ENCODE results near the gene LYST.

The LYST gene

GRCh38 chr1:235874261-235874660, 7.6 kb upstream of the LYST start:
- H3K27me3 Mint-ChIP-seq = no peaks in the 10 kb centered on the region

GRCh38 chr1:235873571-235873970, 6.9 kb upstream of the LYST start:
- H3K9me3 Mint-ChIP-seq = no peaks in the 10 kb centered on the region
- H3K27me3 Mint-ChIP-seq = no peaks in the 10 kb centered on the region
- peaks cover 38% of the 10 kb centered on the region for H3K4me1 Mint-ChIP-seq
- no peak for ATAC-seq
- H3K36me3 Mint-ChIP-seq = no peaks in the 10 kb centered on the region
- no peak overlapping the region for H3K4me3 Mint-ChIP-seq
- H3K27ac Mint-ChIP-seq = peak overlapping the region; percentile 83

More at GRCh38 chr1:235874261-235874660, 7.6 kb upstream of the LYST start:
- Mint-ChIP-seq H3K4me1 (peaks cover 42% of the 10 kb centered on the region), H3K36me3 (no peaks in the 10 kb centered on the region), H3K9me3 (no peaks in the 10 kb centered on the region), H3K4me3 (no peak overlapping the region), H3K27ac (no peak overlapping the region)
- no peak for ATAC-seq

GRCh38 chr1:235873045-235873444, 6.3 kb upstream of the LYST start:
- no peaks in the 10 kb centered on the region for H3K27me3 Mint-ChIP-seq
- H3K4me1 Mint-ChIP-seq = peaks cover 38% of the 10 kb centered on the region
- H3K4me3 Mint-ChIP-seq = peak overlapping the region; percentile 12
- H3K36me3 Mint-ChIP-seq = no peaks in the 10 kb centered on the region
- ATAC-seq = peak; percentile 54
- H3K27ac Mint-ChIP-seq = peak overlapping the region; percentile 83
- H3K9me3 Mint-ChIP-seq = no peaks in the 10 kb centered on the region

DNA sequence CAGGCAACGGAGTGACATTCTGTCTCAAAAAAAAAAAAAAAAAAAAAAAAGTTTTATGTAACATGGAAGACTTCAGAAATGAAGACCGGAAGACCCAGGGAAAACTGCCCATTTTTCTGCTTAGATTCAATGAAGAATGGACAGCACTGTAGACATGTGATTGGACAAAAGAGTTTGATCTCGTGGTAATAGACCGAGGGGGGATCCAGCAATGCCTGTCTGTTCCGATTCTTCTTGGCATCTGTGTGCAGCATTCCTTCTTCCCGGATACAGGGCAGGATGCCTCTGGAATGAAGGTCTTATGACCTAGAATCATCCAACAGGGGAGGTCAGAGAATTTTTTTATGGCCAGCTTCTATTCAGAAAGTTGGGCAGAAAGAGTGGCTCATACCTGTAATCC, 5.6 kb upstream of the LYST start:
- H3K4me3 Mint-ChIP-seq = no peak overlapping the region
- no peaks in the 10 kb centered on the region for H3K27me3 Mint-ChIP-seq
- H3K4me1 Mint-ChIP-seq = peaks cover 43% of the 10 kb centered on the region
- H3K9me3 Mint-ChIP-seq = no peaks in the 10 kb centered on the region
- H3K27ac Mint-ChIP-seq = peak overlapping the region; percentile 83
- ATAC-seq = no peak
- no peaks in the 10 kb centered on the region for H3K36me3 Mint-ChIP-seq

DNA sequence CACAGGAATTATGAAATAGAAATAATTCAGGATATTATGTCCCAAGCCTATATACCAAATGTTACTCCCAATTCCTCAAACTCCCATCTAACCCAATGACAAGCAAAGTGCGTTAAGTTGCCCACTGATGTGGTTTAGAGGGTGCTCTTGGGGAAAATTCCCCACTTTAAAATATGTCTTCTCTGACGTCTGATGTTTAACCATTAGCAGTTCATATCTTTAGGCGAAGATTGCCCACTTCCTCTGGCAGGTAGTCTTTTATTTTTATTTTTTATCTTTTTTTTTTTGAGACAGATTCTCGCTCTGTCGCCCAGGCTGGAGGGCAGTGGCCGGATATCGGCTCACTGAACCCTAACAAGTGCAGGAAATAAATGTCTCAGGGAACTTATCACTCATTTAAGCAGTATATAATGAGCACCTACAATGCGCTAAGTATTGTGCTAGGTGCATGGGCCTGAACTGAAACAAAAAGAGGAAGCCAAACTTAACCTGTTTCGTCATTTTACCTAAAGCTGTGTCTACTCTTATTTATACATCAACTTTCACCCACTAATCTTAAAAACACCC, 1.3 kb upstream of the LYST start:
- peak overlapping the region; percentile 95 for H3K4me3 Mint-ChIP-seq
- no peaks in the 10 kb centered on the region for H3K27me3 Mint-ChIP-seq
- peaks cover 15% of the 10 kb centered on the region for H3K36me3 Mint-ChIP-seq
- H3K27ac Mint-ChIP-seq = peak overlapping the region; percentile 96
- ATAC-seq = peak; percentile 71
- H3K9me3 Mint-ChIP-seq = no peaks in the 10 kb centered on the region
- peaks cover 59% of the 10 kb centered on the region for H3K4me1 Mint-ChIP-seq

GRCh38 chr1:235866913-235867845, 473 bp upstream of the LYST start:
- Mint-ChIP-seq H3K4me3 (peak overlapping the region; percentile 95), H3K9me3 (no peaks in the 10 kb centered on the region), H3K36me3 (peaks cover 15% of the 10 kb centered on the region), H3K4me1 (peaks cover 58% of the 10 kb centered on the region), H3K27ac (peak overlapping the region; percentile 96), H3K27me3 (no peaks in the 10 kb centered on the region)
- peak; percentile 90 for ATAC-seq

GRCh38 chr1:235865565-235866204, 1.0 kb downstream of the LYST start:
- peak overlapping the region; percentile 96 for H3K27ac Mint-ChIP-seq
- peaks cover 58% of the 10 kb centered on the region for H3K4me1 Mint-ChIP-seq
- H3K4me3 Mint-ChIP-seq = peak overlapping the region; percentile 95
- H3K27me3 Mint-ChIP-seq = no peaks in the 10 kb centered on the region
- no peaks in the 10 kb centered on the region for H3K9me3 Mint-ChIP-seq
- ATAC-seq = no peak
- peaks cover 15% of the 10 kb centered on the region for H3K36me3 Mint-ChIP-seq

- Mint-ChIP-seq H3K36me3 (peaks cover 15% of the 10 kb centered on the region), H3K27ac (peak overlapping the region; percentile 96), H3K4me3 (peak overlapping the region; percentile 73)
Measured at GRCh38 chr1:235864931-235865525, 1.7 kb downstream of the LYST start.

DNA sequence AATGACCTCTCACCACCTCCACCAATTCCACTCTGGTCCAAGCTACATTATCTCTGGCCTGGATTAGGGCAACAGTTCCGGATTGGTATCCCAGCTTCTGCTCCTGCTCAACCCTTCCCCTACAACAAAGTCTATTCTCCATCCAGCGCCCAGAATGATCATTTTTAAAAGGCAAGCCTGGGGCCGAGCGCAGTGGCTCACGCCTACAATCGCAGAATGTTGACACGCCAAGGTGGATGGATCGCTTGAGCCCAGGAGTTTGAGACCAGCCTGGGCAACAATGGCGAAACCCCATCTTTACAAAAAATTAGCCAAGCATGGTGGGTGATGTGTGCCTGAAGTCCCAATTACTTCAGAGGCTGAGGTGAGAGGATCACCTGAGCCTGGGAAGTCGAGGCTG, 2.2 kb downstream of the LYST start:
- H3K4me1 Mint-ChIP-seq = peaks cover 51% of the 10 kb centered on the region
- no peak for ATAC-seq
- peak overlapping the region; percentile 73 for H3K4me3 Mint-ChIP-seq
- peak overlapping the region; percentile 96 for H3K27ac Mint-ChIP-seq
- H3K36me3 Mint-ChIP-seq = peaks cover 15% of the 10 kb centered on the region
- no peaks in the 10 kb centered on the region for H3K27me3 Mint-ChIP-seq
- no peaks in the 10 kb centered on the region for H3K9me3 Mint-ChIP-seq

More at GRCh38 chr1:235864931-235865525, 1.7 kb downstream of the LYST start:
- Mint-ChIP-seq H3K9me3 (no peaks in the 10 kb centered on the region), H3K4me1 (peaks cover 57% of the 10 kb centered on the region), H3K27me3 (no peaks in the 10 kb centered on the region)
- ATAC-seq = no peak

- Mint-ChIP-seq H3K9me3 (no peaks in the 10 kb centered on the region), H3K36me3 (peaks cover 15% of the 10 kb centered on the region), H3K4me3 (peak overlapping the region; percentile 73), H3K27ac (peak overlapping the region; percentile 96), H3K27me3 (no peaks in the 10 kb centered on the region), H3K4me1 (peaks cover 50% of the 10 kb centered on the region)
- no peak for ATAC-seq
Measured at GRCh38 chr1:235863699-235864093, 3.0 kb downstream of the LYST start.

DNA sequence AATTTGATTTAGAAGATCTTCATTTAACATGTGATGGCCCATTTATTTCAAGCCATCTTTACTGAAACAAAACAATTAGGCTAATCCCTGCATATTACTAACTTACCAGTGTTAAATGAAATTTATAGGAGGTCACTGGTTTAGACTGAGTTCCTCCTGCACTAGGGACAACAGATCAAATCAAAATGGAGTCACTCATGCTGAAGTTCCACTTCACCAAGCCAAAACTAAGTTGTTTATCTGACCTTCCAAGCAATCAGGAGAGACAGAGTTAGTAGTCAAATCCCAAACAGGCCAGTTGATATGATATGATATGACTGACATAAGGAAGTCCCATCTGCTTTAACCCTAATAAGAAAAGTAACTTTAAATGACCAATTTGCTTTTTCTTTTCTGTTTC, 4.8 kb downstream of the LYST start:
- ATAC-seq = no peak
- Mint-ChIP-seq H3K4me3 (no peak overlapping the region), H3K36me3 (peaks cover 21% of the 10 kb centered on the region), H3K27me3 (no peaks in the 10 kb centered on the region), H3K9me3 (peaks cover 3% of the 10 kb centered on the region), H3K27ac (no peak overlapping the region), H3K4me1 (peaks cover 35% of the 10 kb centered on the region)

- Mint-ChIP-seq H3K36me3 (peaks cover 21% of the 10 kb centered on the region), H3K4me1 (peaks cover 32% of the 10 kb centered on the region), H3K4me3 (no peak overlapping the region), H3K27me3 (no peaks in the 10 kb centered on the region), H3K27ac (no peak overlapping the region), H3K9me3 (peaks cover 3% of the 10 kb centered on the region)
- ATAC-seq = no peak
Measured at GRCh38 chr1:235860829-235861228, 5.9 kb downstream of the LYST start.

DNA sequence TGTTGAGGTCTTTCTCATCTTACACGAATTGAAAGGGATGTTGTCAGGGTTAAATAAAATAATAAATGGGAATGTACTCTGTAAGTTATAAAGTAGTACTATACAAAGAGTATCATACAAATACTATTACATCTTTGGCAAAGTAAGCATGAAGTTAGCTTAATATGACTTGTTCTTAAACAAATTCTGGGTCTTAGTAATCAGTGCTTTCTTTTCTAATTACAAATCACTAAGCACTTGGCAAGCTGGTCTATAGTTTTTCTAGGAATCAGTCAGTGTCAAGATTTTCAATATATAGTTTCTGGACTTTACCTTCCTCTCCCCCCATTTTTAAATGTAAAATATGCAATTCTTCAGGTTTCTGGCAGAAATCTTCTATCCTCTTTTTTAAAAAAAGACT, 6.9 kb downstream of the LYST start:
- H3K36me3 Mint-ChIP-seq = peaks cover 17% of the 10 kb centered on the region
- no peak for ATAC-seq
- no peak overlapping the region for H3K27ac Mint-ChIP-seq
- peaks cover 3% of the 10 kb centered on the region for H3K9me3 Mint-ChIP-seq
- H3K4me1 Mint-ChIP-seq = peaks cover 26% of the 10 kb centered on the region
- H3K27me3 Mint-ChIP-seq = no peaks in the 10 kb centered on the region
- H3K4me3 Mint-ChIP-seq = no peak overlapping the region

GRCh38 chr1:235858766-235859165, 7.9 kb downstream of the LYST start:
- H3K27ac Mint-ChIP-seq = no peak overlapping the region
- no peak overlapping the region for H3K4me3 Mint-ChIP-seq
- peaks cover 3% of the 10 kb centered on the region for H3K9me3 Mint-ChIP-seq
- peaks cover 26% of the 10 kb centered on the region for H3K4me1 Mint-ChIP-seq
- no peak for ATAC-seq
- H3K36me3 Mint-ChIP-seq = peaks cover 7% of the 10 kb centered on the region
- no peaks in the 10 kb centered on the region for H3K27me3 Mint-ChIP-seq

DNA sequence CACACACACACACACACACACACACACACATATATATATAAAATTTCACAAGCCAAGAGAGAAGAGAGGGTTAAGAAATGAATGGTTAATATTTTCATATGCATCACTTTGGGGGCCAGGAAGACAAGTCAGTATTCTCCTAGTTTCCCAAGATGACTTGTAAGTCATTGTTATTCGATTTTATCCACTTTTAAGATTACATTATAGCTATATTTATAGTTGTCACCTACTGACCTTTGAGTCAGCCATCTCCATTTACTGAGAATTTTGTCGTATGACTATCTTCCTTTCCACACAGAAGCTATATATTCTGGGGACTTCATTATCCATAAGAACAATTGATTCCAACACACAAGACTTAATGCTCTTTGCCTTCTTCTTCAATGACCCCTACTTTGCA, 8.9 kb downstream of the LYST start:
- no peak overlapping the region for H3K27ac Mint-ChIP-seq

More for the DNA sequence above, 8.9 kb downstream of the LYST start:
- Mint-ChIP-seq H3K4me3 (no peak overlapping the region), H3K36me3 (peaks cover 6% of the 10 kb centered on the region), H3K27me3 (no peaks in the 10 kb centered on the region), H3K9me3 (peaks cover 3% of the 10 kb centered on the region), H3K4me1 (peaks cover 26% of the 10 kb centered on the region)
- ATAC-seq = no peak
